D721Med (cell line): ENCODE data around the gene OR52E4.

Source experiments
- DNase-seq: peaks from one replicate; pipeline ENCODE4 v3.0.0; 2011; ENCODE audit warnings: low spot score; ENCODE audit not compliant: insufficient read length
- FAIRE-seq: peaks from 2 replicates; lab custom pipeline; 2011; peaks lifted over from hg19 to GRCh38; lab: Jason Lieb, UNC
- TF ChIP-seq, protein P1 (sequence below): IDR thresholded peaks from 2 replicates; pipeline ENCODE4 v1.5.1; 2012; ENCODE audit warnings: mild to moderate bottlenecking, control low read depth; ENCODE audit not compliant: insufficient read depth; ENCODE audit errors: missing control alignments

Gene OR52E4

DNA sequence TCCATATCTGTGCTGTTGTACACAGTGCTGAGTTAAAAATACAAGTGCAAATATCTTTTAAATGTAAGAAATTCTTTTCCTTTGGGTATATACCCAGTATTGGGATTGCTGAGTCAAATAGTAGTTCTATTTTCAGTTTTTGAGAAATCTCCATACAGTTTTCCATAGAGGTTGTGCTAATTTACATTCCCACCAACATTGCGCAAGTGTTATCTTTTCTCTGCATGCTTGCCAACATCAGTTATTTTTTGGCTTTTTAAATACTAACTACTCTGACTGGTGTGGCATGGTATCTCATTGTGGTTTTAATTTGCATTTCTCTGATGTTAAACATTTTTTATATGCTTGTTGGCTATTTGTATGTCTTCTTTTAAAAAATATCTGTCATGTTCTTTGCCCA, 29.4 kb upstream of the OR52E4 start:
- no peak for DNase-seq
- FAIRE-seq: no peak
- TF ChIP-seq, protein P1, sequence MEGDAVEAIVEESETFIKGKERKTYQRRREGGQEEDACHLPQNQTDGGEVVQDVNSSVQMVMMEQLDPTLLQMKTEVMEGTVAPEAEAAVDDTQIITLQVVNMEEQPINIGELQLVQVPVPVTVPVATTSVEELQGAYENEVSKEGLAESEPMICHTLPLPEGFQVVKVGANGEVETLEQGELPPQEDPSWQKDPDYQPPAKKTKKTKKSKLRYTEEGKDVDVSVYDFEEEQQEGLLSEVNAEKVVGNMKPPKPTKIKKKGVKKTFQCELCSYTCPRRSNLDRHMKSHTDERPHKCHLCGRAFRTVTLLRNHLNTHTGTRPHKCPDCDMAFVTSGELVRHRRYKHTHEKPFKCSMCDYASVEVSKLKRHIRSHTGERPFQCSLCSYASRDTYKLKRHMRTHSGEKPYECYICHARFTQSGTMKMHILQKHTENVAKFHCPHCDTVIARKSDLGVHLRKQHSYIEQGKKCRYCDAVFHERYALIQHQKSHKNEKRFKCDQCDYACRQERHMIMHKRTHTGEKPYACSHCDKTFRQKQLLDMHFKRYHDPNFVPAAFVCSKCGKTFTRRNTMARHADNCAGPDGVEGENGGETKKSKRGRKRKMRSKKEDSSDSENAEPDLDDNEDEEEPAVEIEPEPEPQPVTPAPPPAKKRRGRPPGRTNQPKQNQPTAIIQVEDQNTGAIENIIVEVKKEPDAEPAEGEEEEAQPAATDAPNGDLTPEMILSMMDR: no peak

DNA sequence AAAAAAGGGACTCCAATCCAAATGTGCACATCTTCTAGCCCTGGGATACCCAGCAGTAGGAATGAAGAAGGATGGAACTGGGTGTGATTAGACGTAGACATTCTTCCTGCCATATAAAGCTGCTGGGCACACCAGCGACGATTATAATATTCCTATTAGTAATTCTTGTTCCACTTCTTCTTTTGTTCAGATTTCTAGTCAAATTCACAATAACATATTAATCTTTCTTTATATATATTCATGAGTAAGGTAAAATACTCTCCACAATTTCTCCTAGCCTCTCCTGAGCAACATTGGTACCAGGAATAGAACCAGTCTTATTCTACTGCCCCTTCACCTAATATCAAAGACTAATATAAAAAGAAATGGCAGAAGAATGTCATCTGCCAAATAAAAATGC, 22.8 kb upstream of the OR52E4 start, which contains the start of gene OR52E8:
OR52E8 (minus strand) TSS at position 101 of the 400 bp plus-strand sequence; CDS start at position 101, 0 bp downstream.
- DNase-seq: no peak
- no peak for FAIRE-seq
- TF ChIP-seq, protein P1: no peak

DNA sequence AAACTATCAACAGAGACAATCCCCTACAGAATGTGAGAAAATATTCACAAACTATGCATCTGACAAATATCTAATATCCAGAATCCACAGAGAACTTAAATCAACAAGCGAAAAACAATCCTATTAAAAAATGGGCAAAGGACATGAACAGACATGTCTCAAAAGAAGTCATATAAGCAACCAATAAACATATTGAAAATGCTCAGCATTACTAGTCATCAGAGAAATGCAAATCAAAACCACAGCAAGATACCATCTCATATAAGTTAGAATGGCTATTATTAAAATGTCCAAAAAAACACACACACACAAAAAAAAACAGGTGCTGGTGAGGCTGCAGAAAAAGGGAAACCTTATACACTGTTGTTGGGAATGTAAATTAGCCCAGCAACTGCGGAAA, 14.6 kb upstream of the OR52E4 start:
- DNase-seq: no peak
- FAIRE-seq: no peak
- TF ChIP-seq, protein P1: no peak

DNA sequence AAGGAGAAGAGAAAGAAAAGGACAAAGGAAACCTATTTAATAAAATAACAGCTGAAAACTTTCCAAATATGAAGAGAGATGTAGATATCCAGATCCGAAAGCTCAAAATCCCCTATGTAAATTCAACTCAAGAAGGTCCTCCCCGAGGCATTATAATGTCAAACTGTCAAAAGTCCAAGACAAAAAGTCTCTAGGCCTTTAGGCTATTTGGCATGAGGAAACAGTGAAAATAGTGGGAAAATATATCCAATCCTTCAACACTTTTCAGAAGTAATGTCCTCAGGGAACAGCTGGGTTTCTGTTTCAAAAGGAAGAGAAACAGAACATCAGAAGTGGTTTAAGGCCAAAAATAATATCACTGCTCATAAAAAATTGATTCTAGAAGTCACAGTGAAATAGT, 1.9 kb upstream of the OR52E4 start:
- FAIRE-seq (no peak), DNase-seq (no peak)
- TF ChIP-seq, protein P1: no peak

DNA sequence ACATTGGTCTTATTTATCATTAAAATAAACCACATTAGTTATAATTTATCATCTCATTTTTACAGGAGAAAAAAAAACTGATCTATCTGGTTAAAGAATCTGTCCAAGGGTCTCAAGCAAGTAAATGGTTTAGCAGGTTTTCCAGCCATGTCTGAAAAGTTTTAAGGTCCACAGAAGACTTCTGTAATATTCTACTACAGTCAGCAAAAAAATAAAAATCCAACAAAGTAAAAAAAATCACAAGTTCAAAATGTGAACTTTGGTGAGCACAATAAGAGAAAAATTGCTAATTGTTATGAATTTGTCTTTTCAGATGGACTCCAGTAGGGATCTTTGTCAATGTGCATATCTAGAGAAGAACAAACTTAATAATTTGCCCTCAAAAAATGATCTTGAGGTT, 1.3 kb downstream of the OR52E4 start:
- DNase-seq (no peak), FAIRE-seq (no peak)
- TF ChIP-seq, protein P1: no peak

DNA sequence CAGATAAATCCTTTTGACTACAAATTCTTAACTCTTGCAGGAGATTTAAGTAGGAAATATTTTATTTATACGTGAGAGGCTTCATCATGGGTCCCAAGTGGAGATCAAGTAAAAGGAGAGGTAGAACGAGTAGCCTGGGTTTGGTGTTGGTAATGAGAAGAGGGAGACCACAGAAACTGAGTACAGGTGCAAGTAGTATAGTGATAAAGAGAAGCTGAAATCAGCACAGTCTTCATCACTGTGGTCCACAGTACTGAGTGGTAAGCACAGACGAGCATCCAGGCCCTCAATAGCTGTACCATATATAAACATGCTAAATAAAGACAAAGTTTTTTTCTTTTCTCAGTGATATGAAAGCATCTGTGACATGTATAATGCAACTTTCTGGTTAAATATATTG, 6.7 kb downstream of the OR52E4 start:
- FAIRE-seq: no peak
- no peak for DNase-seq
- TF ChIP-seq, protein P1: no peak

DNA sequence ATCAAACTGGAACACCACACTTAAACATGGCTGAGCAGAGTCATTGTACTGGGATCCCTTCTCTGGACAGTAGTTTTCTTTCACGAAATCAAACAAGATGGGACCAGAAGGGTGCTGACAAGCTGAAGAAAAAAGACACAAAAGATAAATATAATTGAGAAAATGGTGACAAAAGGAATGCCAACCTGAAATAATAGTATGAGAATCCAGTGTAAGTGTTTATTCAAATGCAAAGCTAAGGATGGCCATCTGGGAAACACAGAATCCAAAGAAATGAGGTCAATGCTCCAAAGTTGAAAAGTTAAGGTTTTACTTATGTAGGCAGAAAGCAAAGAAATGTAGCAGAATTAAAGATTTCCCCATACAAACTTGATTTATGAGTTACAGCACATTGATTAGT, 7.2 kb downstream of the OR52E4 start:
- TF ChIP-seq, protein P1: no peak
- DNase-seq: no peak
- no peak for FAIRE-seq
